22Rv1 (cell line): Measurements from ENCODE around the gene ANGPTL7.
"Not testable (repeated sequence)": the region's sequence is repeated elsewhere in the genome, so short reads cannot be mapped to it uniquely, and the experiment has no call there.

ENCODE experiments used
- H3K27ac ChIP-seq: fragments of 450-650 bp; 2 replicates; pipeline ENCODE4 v1.5.1; 2017
- CTCF ChIP-seq: fragments of 450-650 bp; IDR thresholded peaks from 2 replicates; pipeline ENCODE4 v1.5.1; 2017; ENCODE audit warnings: mild to moderate bottlenecking
- ZFX ChIP-seq: fragments of 450-650 bp; IDR thresholded peaks from 2 replicates; pipeline ENCODE4 v1.6.1; 2017; ENCODE audit warnings: antibody characterized with exemption, borderline replicate concordance

The ANGPTL7 gene

DNA sequence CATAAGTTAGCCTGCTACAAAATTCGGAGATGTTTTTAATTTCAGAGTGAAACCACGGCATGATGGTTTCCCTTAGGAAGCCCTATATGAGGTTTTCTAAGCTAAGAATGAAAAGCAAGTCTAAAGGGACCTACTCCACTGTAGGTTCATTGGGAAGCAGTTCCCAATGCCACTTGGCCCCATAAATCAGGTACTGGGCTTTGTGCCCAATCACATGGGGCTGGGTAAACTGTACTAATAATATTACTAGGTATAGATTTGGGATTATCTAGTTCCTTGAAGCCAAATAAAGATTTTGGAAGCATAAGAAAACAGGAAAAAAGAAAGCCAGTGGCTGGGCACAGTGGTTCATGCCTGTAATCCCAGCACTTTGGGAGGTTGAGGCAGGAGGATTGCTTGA lies 19.1 kb upstream of the ANGPTL7 start:
- no peak overlapping the region for H3K27ac ChIP-seq
- TF ChIP-seq ZFX, result no peak

- TF ChIP-seq ZFX (no peak), CTCF (no peak)
- H3K27ac ChIP-seq, result no peak overlapping the region
Observed at GRCh38 chr1:11174261-11174942, 14.8 kb upstream of the ANGPTL7 start.

DNA sequence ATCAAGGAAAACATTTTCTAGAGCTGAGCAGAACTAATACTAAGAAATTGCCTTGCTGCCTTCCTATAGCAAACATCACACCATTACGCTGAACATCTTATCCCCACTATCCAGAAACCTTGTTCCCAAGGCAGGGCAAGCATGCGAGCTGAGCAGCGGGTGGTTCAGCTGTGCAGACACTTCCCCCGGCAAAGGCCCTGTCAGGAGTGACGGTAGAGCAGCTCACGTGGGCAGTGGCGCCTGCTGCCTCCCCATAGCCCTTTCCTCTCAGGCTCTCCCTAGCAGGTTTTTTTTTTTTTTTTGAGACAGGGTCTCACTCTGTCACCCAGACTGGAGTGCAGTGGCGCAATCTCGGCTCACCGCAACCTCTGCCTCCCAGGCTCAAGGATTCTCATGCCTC lies 13.7 kb upstream of the ANGPTL7 start:
- H3K27ac ChIP-seq, result no peak overlapping the region
- TF ChIP-seq ZFX (no peak), CTCF (no peak)

- no peak for TF ChIP-seq CTCF
- TF ChIP-seq ZFX, result no peak
- H3K27ac ChIP-seq, result no peak overlapping the region
Observed at GRCh38 chr1:11176081-11176706, 13.0 kb upstream of the ANGPTL7 start.

DNA sequence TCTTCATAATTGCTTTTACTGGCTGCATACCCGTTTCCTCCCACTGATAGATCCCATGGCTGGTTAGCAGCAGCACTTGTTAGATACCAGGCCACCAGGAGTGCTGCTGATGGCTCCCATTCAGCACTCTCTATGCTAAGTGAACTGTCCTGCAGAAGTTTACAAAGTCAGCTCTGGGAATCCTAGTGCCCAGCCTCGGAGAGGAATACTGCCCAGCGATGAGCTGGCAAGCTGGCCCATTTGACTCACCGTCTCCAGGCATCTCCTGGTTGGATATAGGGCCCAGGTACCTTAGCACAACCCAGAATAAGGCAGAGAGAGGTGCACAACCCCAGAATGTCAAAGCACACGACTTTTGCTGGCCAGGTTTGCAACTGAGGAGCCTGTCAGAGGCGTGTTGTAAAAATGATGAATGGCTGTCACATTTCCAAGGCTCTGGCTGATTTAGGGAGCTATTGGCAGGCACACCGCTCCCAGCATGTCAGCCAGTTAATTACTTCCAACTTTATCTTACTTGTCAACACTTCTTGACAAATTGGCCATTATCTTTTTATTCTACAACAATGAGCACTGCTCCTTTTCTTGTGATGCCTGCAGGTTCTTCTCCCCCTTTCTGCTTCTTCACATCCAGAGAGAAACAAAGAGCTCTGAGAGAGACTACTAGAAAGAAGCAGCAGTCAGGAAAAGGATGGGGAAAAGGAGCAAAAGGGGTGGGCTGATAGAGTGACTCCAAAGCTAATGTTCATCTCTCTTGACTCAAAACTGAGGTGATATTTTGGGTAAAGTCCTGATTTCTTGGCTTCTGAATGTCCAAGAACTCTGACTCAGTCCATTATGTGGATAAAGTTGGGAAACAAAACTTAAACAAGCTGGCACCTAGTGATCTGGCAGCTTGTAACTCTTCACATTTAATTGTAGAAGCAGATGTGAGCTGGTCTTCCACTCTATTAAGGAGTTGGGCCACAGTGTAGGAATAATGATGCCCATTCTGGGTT lies 10.8 kb upstream of the ANGPTL7 start:
- no peak overlapping the region for H3K27ac ChIP-seq
- TF ChIP-seq CTCF (no peak), ZFX (no peak)

DNA sequence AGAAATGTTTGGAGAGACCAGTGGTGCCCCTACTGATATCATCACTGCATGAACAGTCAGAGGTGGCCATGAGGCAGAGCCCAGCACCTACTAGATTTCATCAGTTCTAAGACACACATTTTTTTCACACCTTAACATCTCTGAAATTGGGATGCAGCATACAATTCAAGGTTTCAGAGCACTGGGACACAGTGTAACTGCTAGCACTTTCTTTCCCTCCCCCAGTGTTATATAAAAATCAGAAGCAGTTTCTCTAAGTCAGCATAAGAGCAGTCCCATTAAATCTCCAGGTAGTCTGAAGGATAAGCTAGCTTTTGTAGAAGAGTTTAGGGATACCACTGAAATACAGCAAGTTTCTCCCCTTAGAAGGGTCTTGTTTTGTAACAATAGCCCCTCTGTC lies 10.0 kb upstream of the ANGPTL7 start:
- TF ChIP-seq ZFX (no peak), CTCF (no peak)
- no peak overlapping the region for H3K27ac ChIP-seq

- H3K27ac ChIP-seq, result not testable (repeated sequence)
Observed at GRCh38 chr1:11179749-11180148, 9.4 kb upstream of the ANGPTL7 start.

DNA sequence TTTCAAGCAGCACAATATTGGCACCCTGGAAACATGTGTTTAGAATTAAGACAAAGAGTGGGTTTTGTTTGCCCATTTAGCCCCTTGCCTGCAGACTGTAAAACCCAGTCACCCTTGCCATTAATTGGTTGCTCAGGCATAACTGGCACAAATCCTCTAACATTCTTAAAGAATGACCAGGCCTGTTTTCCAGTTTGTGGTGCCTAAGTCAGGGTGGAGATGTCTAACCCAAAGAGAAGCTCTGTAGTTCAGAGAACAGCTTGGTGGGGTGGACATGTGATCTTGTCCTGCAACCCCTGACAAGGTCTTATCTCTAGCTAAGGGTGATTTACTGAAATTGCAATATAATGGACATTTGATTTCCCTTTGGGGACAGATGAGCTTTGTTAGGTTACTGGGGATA lies 8.8 kb upstream of the ANGPTL7 start:
- H3K27ac ChIP-seq, result no peak overlapping the region
- TF ChIP-seq ZFX, result no peak
- TF ChIP-seq CTCF, result no peak
